ENCODE results near the gene MYO1H.
A peak's percentile ranks its signal among the peaks of the same experiment; 100 is the strongest.
"Not testable (repeated sequence)": the region's sequence is repeated elsewhere in the genome, so short reads cannot be mapped to it uniquely, and the experiment has no call there.

The MYO1H gene

GRCh38 chr12:109310247-109311125, 37.2 kb upstream of the MYO1H start:
- no peaks in the 10 kb centered on the region for H3K9me3 ChIP-seq (ENCODE audit: control insufficient read depth, low read length)
- H3K27me3 ChIP-seq (replicated peaks; ENCODE audit: control insufficient read depth, insufficient read depth, low read length): peaks cover 66% of the 10 kb centered on the region
- no peak overlapping the region for H3K9ac ChIP-seq (ENCODE audit: low read length)
- no peaks in the 10 kb centered on the region for H3K36me3 ChIP-seq (ENCODE audit: control insufficient read depth, insufficient read depth, low read length, severe bottlenecking)
- peaks cover 4% of the 10 kb centered on the region for H3K4me1 ChIP-seq (ENCODE audit: control insufficient read depth, insufficient read depth, low read length)
- peak overlapping the region; percentile 67 for H3K4me3 ChIP-seq (ENCODE audit: low read length)
- peak; percentile 10 for DNase-seq (ENCODE audit: low read depth)

GRCh38 chr12:109321294-109321693, 26.4 kb upstream of the MYO1H start:
- not testable (repeated sequence) for DNase-seq (ENCODE audit: low read depth); H3K4me1 ChIP-seq (ENCODE audit: control insufficient read depth, insufficient read depth, low read length); H3K4me3 ChIP-seq (ENCODE audit: low read length); H3K9ac ChIP-seq (ENCODE audit: low read length); H3K36me3 ChIP-seq (ENCODE audit: control insufficient read depth, insufficient read depth, low read length, severe bottlenecking); H3K9me3 ChIP-seq (ENCODE audit: control insufficient read depth, low read length)
- peaks cover 62% of the 10 kb centered on the region for H3K27me3 ChIP-seq (replicated peaks; ENCODE audit: control insufficient read depth, insufficient read depth, low read length)

GRCh38 chr12:109329003-109329402, 18.7 kb upstream of the MYO1H start:
- Histone ChIP-seq H3K4me1 (ENCODE audit: control insufficient read depth, insufficient read depth, low read length) (no peaks in the 10 kb centered on the region), H3K9me3 (ENCODE audit: control insufficient read depth, low read length) (no peaks in the 10 kb centered on the region), H3K4me3 (ENCODE audit: low read length) (no peak overlapping the region), H3K36me3 (ENCODE audit: control insufficient read depth, insufficient read depth, low read length, severe bottlenecking) (no peaks in the 10 kb centered on the region), H3K27me3 (replicated peaks; ENCODE audit: control insufficient read depth, insufficient read depth, low read length) (peaks cover 41% of the 10 kb centered on the region), H3K9ac (ENCODE audit: low read length) (no peak overlapping the region)
- no peak for DNase-seq (ENCODE audit: low read depth)

- H3K9me3 ChIP-seq (ENCODE audit: control insufficient read depth, low read length): no peaks in the 10 kb centered on the region
- peaks cover 38% of the 10 kb centered on the region for H3K27me3 ChIP-seq (replicated peaks; ENCODE audit: control insufficient read depth, insufficient read depth, low read length)
- H3K9ac ChIP-seq (ENCODE audit: low read length): no peak overlapping the region
- H3K4me1 ChIP-seq (ENCODE audit: control insufficient read depth, insufficient read depth, low read length): no peaks in the 10 kb centered on the region
- H3K4me3 ChIP-seq (ENCODE audit: low read length): no peak overlapping the region
- H3K36me3 ChIP-seq (ENCODE audit: control insufficient read depth, insufficient read depth, low read length, severe bottlenecking): no peaks in the 10 kb centered on the region
- no peak for DNase-seq (ENCODE audit: low read depth)
Measured at GRCh38 chr12:109329686-109330085, 18.0 kb upstream of the MYO1H start.

GRCh38 chr12:109330282-109331230, 17.1 kb upstream of the MYO1H start:
- H3K4me3 ChIP-seq (ENCODE audit: low read length): no peak overlapping the region
- peaks cover 38% of the 10 kb centered on the region for H3K27me3 ChIP-seq (replicated peaks; ENCODE audit: control insufficient read depth, insufficient read depth, low read length)

GRCh38 chr12:109331301-109331952, 16.3 kb upstream of the MYO1H start:
- H3K4me3 ChIP-seq (ENCODE audit: low read length): no peak overlapping the region
- H3K9me3 ChIP-seq (ENCODE audit: control insufficient read depth, low read length): no peaks in the 10 kb centered on the region
- no peaks in the 10 kb centered on the region for H3K4me1 ChIP-seq (ENCODE audit: control insufficient read depth, insufficient read depth, low read length)
- no peaks in the 10 kb centered on the region for H3K36me3 ChIP-seq (ENCODE audit: control insufficient read depth, insufficient read depth, low read length, severe bottlenecking)
- DNase-seq (ENCODE audit: low read depth): no peak
- H3K9ac ChIP-seq (ENCODE audit: low read length): no peak overlapping the region
- H3K27me3 ChIP-seq (replicated peaks; ENCODE audit: control insufficient read depth, insufficient read depth, low read length): peaks cover 41% of the 10 kb centered on the region

More at GRCh38 chr12:109330282-109331230, 17.1 kb upstream of the MYO1H start:
- DNase-seq (ENCODE audit: low read depth): no peak
- no peaks in the 10 kb centered on the region for H3K4me1 ChIP-seq (ENCODE audit: control insufficient read depth, insufficient read depth, low read length)
- H3K9me3 ChIP-seq (ENCODE audit: control insufficient read depth, low read length): no peaks in the 10 kb centered on the region
- H3K36me3 ChIP-seq (ENCODE audit: control insufficient read depth, insufficient read depth, low read length, severe bottlenecking): no peaks in the 10 kb centered on the region
- H3K9ac ChIP-seq (ENCODE audit: low read length): no peak overlapping the region

- Histone ChIP-seq H3K4me3 (ENCODE audit: low read length) (no peak overlapping the region), H3K4me1 (ENCODE audit: control insufficient read depth, insufficient read depth, low read length) (no peaks in the 10 kb centered on the region), H3K9ac (ENCODE audit: low read length) (no peak overlapping the region), H3K9me3 (ENCODE audit: control insufficient read depth, low read length) (no peaks in the 10 kb centered on the region), H3K36me3 (ENCODE audit: control insufficient read depth, insufficient read depth, low read length, severe bottlenecking) (no peaks in the 10 kb centered on the region), H3K27me3 (replicated peaks; ENCODE audit: control insufficient read depth, insufficient read depth, low read length) (peaks cover 38% of the 10 kb centered on the region)
- no peak for DNase-seq (ENCODE audit: low read depth)
Measured at GRCh38 chr12:109334887-109335286, 12.8 kb upstream of the MYO1H start.

GRCh38 chr12:109336593-109336992, 11.1 kb upstream of the MYO1H start:
- H3K4me3 ChIP-seq (ENCODE audit: low read length): no peak overlapping the region
- H3K27me3 ChIP-seq (replicated peaks; ENCODE audit: control insufficient read depth, insufficient read depth, low read length): peaks cover 34% of the 10 kb centered on the region
- H3K9ac ChIP-seq (ENCODE audit: low read length): no peak overlapping the region
- no peaks in the 10 kb centered on the region for H3K4me1 ChIP-seq (ENCODE audit: control insufficient read depth, insufficient read depth, low read length)
- H3K36me3 ChIP-seq (ENCODE audit: control insufficient read depth, insufficient read depth, low read length, severe bottlenecking): no peaks in the 10 kb centered on the region
- DNase-seq (ENCODE audit: low read depth): no peak
- H3K9me3 ChIP-seq (ENCODE audit: control insufficient read depth, low read length): no peaks in the 10 kb centered on the region

- H3K9me3 ChIP-seq (ENCODE audit: control insufficient read depth, low read length): peaks cover 12% of the 10 kb centered on the region
- DNase-seq (ENCODE audit: low read depth): no peak
- H3K4me3 ChIP-seq (ENCODE audit: low read length): no peak overlapping the region
- no peak overlapping the region for H3K9ac ChIP-seq (ENCODE audit: low read length)
- H3K27me3 ChIP-seq (replicated peaks; ENCODE audit: control insufficient read depth, insufficient read depth, low read length): peaks cover 27% of the 10 kb centered on the region
- no peaks in the 10 kb centered on the region for H3K36me3 ChIP-seq (ENCODE audit: control insufficient read depth, insufficient read depth, low read length, severe bottlenecking)
- H3K4me1 ChIP-seq (ENCODE audit: control insufficient read depth, insufficient read depth, low read length): no peaks in the 10 kb centered on the region
Measured at GRCh38 chr12:109343677-109344076, 4.0 kb upstream of the MYO1H start.

GRCh38 chr12:109345428-109345827, 2.3 kb upstream of the MYO1H start:
- Histone ChIP-seq H3K9me3 (ENCODE audit: control insufficient read depth, low read length) (peaks cover 12% of the 10 kb centered on the region), H3K27me3 (replicated peaks; ENCODE audit: control insufficient read depth, insufficient read depth, low read length) (peaks cover 27% of the 10 kb centered on the region), H3K36me3 (ENCODE audit: control insufficient read depth, insufficient read depth, low read length, severe bottlenecking) (no peaks in the 10 kb centered on the region), H3K4me3 (ENCODE audit: low read length) (no peak overlapping the region), H3K4me1 (ENCODE audit: control insufficient read depth, insufficient read depth, low read length) (no peaks in the 10 kb centered on the region), H3K9ac (ENCODE audit: low read length) (no peak overlapping the region)
- no peak for DNase-seq (ENCODE audit: low read depth)

- peaks cover 12% of the 10 kb centered on the region for H3K9me3 ChIP-seq (ENCODE audit: control insufficient read depth, low read length)
- DNase-seq (ENCODE audit: low read depth): no peak
- H3K4me3 ChIP-seq (ENCODE audit: low read length): no peak overlapping the region
- peaks cover 32% of the 10 kb centered on the region for H3K27me3 ChIP-seq (replicated peaks; ENCODE audit: control insufficient read depth, insufficient read depth, low read length)
- no peaks in the 10 kb centered on the region for H3K4me1 ChIP-seq (ENCODE audit: control insufficient read depth, insufficient read depth, low read length)
- no peak overlapping the region for H3K9ac ChIP-seq (ENCODE audit: low read length)
- no peaks in the 10 kb centered on the region for H3K36me3 ChIP-seq (ENCODE audit: control insufficient read depth, insufficient read depth, low read length, severe bottlenecking)
Measured at GRCh38 chr12:109346920-109347319, 780 bp upstream of the MYO1H start.
